ENCODE results near the gene ZNF407.

DNA sequence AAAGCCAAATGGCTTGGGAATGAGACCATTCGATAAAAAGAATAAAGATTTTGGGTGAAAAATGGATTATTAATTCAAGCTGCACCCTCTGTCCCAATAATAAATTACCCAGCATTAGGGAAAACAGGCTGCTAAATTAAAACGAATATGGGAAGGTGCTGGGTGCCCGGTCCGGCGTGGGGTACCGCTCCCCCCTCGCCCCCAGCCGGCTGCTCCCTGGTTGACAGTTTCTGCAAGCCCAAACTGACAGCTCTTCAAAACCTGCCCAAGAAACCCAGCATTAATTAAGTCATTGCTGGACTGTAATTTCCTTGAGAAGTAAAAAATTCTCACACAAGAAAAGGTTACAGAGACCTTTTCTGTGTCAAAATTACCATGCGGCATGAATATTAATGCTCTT is 512.6 kb downstream of the ZNF407 start:
- TF ChIP-seq, protein P1, sequence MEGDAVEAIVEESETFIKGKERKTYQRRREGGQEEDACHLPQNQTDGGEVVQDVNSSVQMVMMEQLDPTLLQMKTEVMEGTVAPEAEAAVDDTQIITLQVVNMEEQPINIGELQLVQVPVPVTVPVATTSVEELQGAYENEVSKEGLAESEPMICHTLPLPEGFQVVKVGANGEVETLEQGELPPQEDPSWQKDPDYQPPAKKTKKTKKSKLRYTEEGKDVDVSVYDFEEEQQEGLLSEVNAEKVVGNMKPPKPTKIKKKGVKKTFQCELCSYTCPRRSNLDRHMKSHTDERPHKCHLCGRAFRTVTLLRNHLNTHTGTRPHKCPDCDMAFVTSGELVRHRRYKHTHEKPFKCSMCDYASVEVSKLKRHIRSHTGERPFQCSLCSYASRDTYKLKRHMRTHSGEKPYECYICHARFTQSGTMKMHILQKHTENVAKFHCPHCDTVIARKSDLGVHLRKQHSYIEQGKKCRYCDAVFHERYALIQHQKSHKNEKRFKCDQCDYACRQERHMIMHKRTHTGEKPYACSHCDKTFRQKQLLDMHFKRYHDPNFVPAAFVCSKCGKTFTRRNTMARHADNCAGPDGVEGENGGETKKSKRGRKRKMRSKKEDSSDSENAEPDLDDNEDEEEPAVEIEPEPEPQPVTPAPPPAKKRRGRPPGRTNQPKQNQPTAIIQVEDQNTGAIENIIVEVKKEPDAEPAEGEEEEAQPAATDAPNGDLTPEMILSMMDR (IDR thresholded peaks at IDR 0.05 in 8 of 11, conservative IDR thresholded peaks at IDR 0.05 in 3 of 11), result no peak
- TF ChIP-seq POLR2A (IDR thresholded peaks at IDR 0.05), result no peak
- no peak for TF ChIP-seq POLR2AphosphoS5 (IDR thresholded peaks at IDR 0.05)
